ENCODE measurements around the gene GLP2R. TPM values are rescaled to one million over a fixed set of nuclear protein-coding genes. Genes with fewer than 3 reads are reported as not detected.

The GLP2R gene
- total RNA-seq, 4 donors from 2014 or later, result 0.54 to 3.3 (median 1.2) TPM

- Histone ChIP-seq H3K9me3 (no peaks in the 10 kb centered on the region), H3K27ac (no peak overlapping the region), H3K4me3 (replicated peaks in 1 of 3) (no peak overlapping the region), H3K36me3 (no peaks in the 10 kb centered on the region), H3K27me3 (no peaks in the 10 kb centered on the region), H3K4me1 (no peaks in the 10 kb centered on the region)
- WGBS, 2 donors, result 48 to 49% methylated on average over 12 of the region's 12 CpGs
- TF ChIP-seq CTCF (IDR thresholded peaks at IDR 0.05) (no peak), POLR2A (IDR thresholded peaks at IDR 0.05) (no peak)
- no peak for DNase-seq
- intact Hi-C loops (cut with DNase I), result no loop called here
These were observed 82.3 kb downstream of the GLP2R start for GRCh38 chr17:9907883-9908648.

GRCh38 chr17:9908649-9909042 lies 82.9 kb downstream of the GLP2R start:
- Histone ChIP-seq H3K4me3 (replicated peaks in 1 of 3) (no peak overlapping the region), H3K4me1 (no peaks in the 10 kb centered on the region), H3K9me3 (no peaks in the 10 kb centered on the region), H3K27ac (no peak overlapping the region), H3K27me3 (no peaks in the 10 kb centered on the region), H3K36me3 (no peaks in the 10 kb centered on the region)
- TF ChIP-seq POLR2A (IDR thresholded peaks at IDR 0.05), result no peak
- TF ChIP-seq CTCF (IDR thresholded peaks at IDR 0.05), result no peak
- WGBS, 2 donors, result 58 to 67% methylated on average over 4 to 7 of the region's 7 CpGs
- no peak for DNase-seq
- intact Hi-C loops (cut with DNase I), result no loop called here

- H3K4me1 ChIP-seq, result no peaks in the 10 kb centered on the region
- no peaks in the 10 kb centered on the region for H3K9me3 ChIP-seq
- no peak overlapping the region for H3K4me3 ChIP-seq (replicated peaks in 1 of 3)
- H3K36me3 ChIP-seq, result no peaks in the 10 kb centered on the region
- H3K27ac ChIP-seq, result no peak overlapping the region
- no peaks in the 10 kb centered on the region for H3K27me3 ChIP-seq
- intact Hi-C loops (cut with DNase I), result no loop called here
- no peak for DNase-seq
- TF ChIP-seq POLR2A (IDR thresholded peaks at IDR 0.05), result no peak
- no peak for TF ChIP-seq CTCF (IDR thresholded peaks at IDR 0.05)
- 80 to 85% methylated on average over 11 to 12 of the region's 12 CpGs for WGBS, 2 donors
These were observed 85.4 kb downstream of the GLP2R start for GRCh38 chr17:9911089-9911488.

GRCh38 chr17:9912121-9913099 lies 86.7 kb downstream of the GLP2R start:
- no peaks in the 10 kb centered on the region for H3K9me3 ChIP-seq
- no peak overlapping the region for H3K4me3 ChIP-seq (replicated peaks in 1 of 3)
- 61 to 68% methylated on average over 18 of the region's 18 CpGs for WGBS, 2 donors
- no peak for TF ChIP-seq POLR2A (IDR thresholded peaks at IDR 0.05)
- TF ChIP-seq CTCF (IDR thresholded peaks at IDR 0.05), result no peak
- H3K27me3 ChIP-seq, result no peaks in the 10 kb centered on the region
- no peak for DNase-seq
- H3K27ac ChIP-seq, result no peak overlapping the region
- intact Hi-C loops (cut with DNase I), result no loop called here
- H3K36me3 ChIP-seq, result no peaks in the 10 kb centered on the region
- H3K4me1 ChIP-seq, result no peaks in the 10 kb centered on the region

- no peak for DNase-seq
- TF ChIP-seq POLR2A (IDR thresholded peaks at IDR 0.05) (no peak), CTCF (IDR thresholded peaks at IDR 0.05) (no peak)
- no peak overlapping the region for H3K4me3 ChIP-seq (replicated peaks in 1 of 3)
- H3K4me1 ChIP-seq, result no peaks in the 10 kb centered on the region
- no peak overlapping the region for H3K27ac ChIP-seq
- WGBS, 2 donors, result 69 to 74% methylated on average over 5 of the region's 5 CpGs
- no peaks in the 10 kb centered on the region for H3K27me3 ChIP-seq
- no peaks in the 10 kb centered on the region for H3K9me3 ChIP-seq
- intact Hi-C loops (cut with DNase I), result no loop called here
- H3K36me3 ChIP-seq, result no peaks in the 10 kb centered on the region
These were observed 87.8 kb downstream of the GLP2R start for GRCh38 chr17:9913476-9913875.
